HepG2 (cell line): Measurements from ENCODE around the gene ZIK1.

Source experiments
- BHLHE40 ChIP-seq: IDR thresholded peaks from 2 replicates; pipeline ENCODE4 v1.6.1; 2011; ENCODE audit warnings: low read length, improper control_type of control experiment
- MATR3 ChIP-seq: sonication (generic); formaldehyde crosslinking; IDR thresholded peaks from 2 replicates; pipeline ENCODE4 v1.4.0; 2020; ENCODE audit warnings: missing genetic modification reagents
- MTA3 ChIP-seq: sonication (generic); formaldehyde crosslinking; IDR thresholded peaks from 2 replicates; pipeline ENCODE4 v1.4.0; 2020; ENCODE audit warnings: missing genetic modification reagents
- MYC ChIP-seq: sonication (generic); formaldehyde crosslinking; IDR thresholded peaks from 2 replicates; pipeline ENCODE4 v1.9.0; 2021; ENCODE audit warnings: missing genetic modification reagents, borderline replicate concordance
- NR3C1 ChIP-seq: sonication (generic); formaldehyde crosslinking; IDR thresholded peaks from 2 replicates; pipeline ENCODE4 v1.4.0; 2020; ENCODE audit warnings: missing genetic modification reagents
- SMAD1 ChIP-seq: sonication (generic); formaldehyde crosslinking; IDR thresholded peaks from 2 replicates; pipeline ENCODE4 v1.4.0; 2020; ENCODE audit warnings: missing genetic modification reagents, low read depth, mild to moderate bottlenecking, borderline replicate concordance
- SNAPC2 ChIP-seq: sonication (generic); formaldehyde crosslinking; IDR thresholded peaks from 2 replicates; pipeline ENCODE4 v1.8.1; 2022; ENCODE audit warnings: mild to moderate bottlenecking, missing genetic modification reagents
- THYN1 ChIP-seq: sonication (generic); formaldehyde crosslinking; IDR thresholded peaks from 2 replicates; pipeline ENCODE4 v1.8.1; 2023; ENCODE audit warnings: low read depth, mild to moderate bottlenecking, moderate library complexity, missing genetic modification reagents, borderline replicate concordance
- U2AF2 ChIP-seq: fragments of 200-400 bp; formaldehyde crosslinking; IDR thresholded peaks from 2 replicates; pipeline ENCODE4 v1.6.1; 2017; ENCODE audit warnings: low read depth, mild to moderate bottlenecking, low read length
- TF ChIP-seq, protein P1 (sequence below): sonication (generic); formaldehyde crosslinking; IDR thresholded peaks from 2 replicates; pipeline ENCODE4 v1.5.0; 2020; ENCODE audit warnings: mild to moderate bottlenecking, missing genetic modification reagents, moderate library complexity
- TF ChIP-seq, protein P2 (sequence below): sonication (generic); formaldehyde crosslinking; IDR thresholded peaks from 2 replicates; pipeline ENCODE4 v1.8.0; 2022; ENCODE audit warnings: mild to moderate bottlenecking, missing genetic modification reagents, borderline replicate concordance
- TF ChIP-seq, protein P3 (sequence below): sonication (generic); formaldehyde crosslinking; IDR thresholded peaks from 2 replicates; pipeline ENCODE4 v1.4.0; 2020; ENCODE audit warnings: missing genetic modification reagents, borderline replicate concordance
- TF ChIP-seq, protein P4 (sequence below): sonication (generic); formaldehyde crosslinking; IDR thresholded peaks from 2 replicates; pipeline ENCODE4 v1.5.0; 2020; ENCODE audit warnings: missing genetic modification reagents

DNA sequence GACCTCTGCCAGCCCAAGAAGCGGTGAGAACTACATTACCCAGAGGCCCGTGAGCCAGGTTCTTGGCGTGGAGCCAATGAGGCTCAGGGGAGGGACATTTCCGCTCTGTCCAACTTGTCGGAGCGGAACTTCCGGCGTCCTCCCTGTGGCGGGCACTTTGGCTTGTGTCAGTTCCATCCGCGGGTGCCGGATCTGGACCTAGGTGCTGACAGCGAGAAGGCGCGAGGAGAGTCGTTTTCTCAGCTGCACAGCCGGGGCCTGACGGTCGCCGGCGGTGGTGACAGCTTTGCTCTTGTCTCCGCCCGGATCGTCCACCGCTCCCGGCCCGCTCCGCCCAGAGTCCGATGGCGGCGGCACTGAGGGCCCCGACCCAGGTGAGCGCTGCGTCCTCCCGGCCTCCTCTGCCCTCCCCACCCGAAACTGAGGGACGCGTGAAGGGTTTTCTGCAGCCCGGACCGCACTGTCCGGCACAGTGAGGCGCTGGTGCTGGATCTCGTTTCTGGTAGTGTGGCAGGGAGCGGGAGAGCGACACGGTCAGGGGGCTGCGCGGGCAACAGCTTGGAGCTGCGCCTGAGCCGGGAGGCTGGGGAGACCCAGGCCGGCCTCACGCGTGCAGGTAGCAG lies 15.9 kb downstream of the ZIK1 start, which contains the start of gene ZNF530:
- no peak for TF ChIP-seq SNAPC2
- no peak for TF ChIP-seq U2AF2
- TF ChIP-seq, protein P1, sequence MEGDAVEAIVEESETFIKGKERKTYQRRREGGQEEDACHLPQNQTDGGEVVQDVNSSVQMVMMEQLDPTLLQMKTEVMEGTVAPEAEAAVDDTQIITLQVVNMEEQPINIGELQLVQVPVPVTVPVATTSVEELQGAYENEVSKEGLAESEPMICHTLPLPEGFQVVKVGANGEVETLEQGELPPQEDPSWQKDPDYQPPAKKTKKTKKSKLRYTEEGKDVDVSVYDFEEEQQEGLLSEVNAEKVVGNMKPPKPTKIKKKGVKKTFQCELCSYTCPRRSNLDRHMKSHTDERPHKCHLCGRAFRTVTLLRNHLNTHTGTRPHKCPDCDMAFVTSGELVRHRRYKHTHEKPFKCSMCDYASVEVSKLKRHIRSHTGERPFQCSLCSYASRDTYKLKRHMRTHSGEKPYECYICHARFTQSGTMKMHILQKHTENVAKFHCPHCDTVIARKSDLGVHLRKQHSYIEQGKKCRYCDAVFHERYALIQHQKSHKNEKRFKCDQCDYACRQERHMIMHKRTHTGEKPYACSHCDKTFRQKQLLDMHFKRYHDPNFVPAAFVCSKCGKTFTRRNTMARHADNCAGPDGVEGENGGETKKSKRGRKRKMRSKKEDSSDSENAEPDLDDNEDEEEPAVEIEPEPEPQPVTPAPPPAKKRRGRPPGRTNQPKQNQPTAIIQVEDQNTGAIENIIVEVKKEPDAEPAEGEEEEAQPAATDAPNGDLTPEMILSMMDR (CRISPR knock-in tag): peak; percentile 34
- no peak for TF ChIP-seq SMAD1 (CRISPR knock-in tag)
- TF ChIP-seq MYC (CRISPR knock-in tag): peak; percentile 41; the same call in 1 of the 2 replicates
- no peak for TF ChIP-seq MATR3 (CRISPR knock-in tag)
- TF ChIP-seq NR3C1 (CRISPR knock-in tag): no peak
- no peak for TF ChIP-seq MTA3
- TF ChIP-seq, protein P2, sequence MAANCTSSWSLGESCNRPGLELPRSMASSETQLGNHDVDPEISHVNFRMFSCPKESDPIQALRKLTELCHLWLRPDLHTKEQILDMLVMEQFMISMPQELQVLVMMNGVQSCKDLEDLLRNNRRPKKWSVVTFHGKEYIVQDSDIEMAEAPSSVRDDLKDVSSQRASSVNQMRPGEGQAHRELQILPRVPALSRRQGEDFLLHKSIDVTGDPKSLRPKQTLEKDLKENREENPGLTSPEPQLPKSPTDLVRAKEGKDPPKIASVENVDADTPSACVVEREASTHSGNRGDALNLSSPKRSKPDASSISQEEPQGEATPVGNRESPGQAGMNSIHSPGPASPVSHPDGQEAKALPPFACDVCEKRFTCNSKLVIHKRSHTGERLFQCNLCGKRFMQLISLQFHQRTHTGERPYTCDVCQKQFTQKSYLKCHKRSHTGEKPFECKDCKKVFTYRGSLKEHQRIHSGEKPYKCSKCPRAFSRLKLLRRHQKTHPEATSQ: peak; percentile 22; the same call in 1 of the 2 replicates
- TF ChIP-seq THYN1 (CRISPR knock-in tag): no peak
- TF ChIP-seq, protein P3, sequence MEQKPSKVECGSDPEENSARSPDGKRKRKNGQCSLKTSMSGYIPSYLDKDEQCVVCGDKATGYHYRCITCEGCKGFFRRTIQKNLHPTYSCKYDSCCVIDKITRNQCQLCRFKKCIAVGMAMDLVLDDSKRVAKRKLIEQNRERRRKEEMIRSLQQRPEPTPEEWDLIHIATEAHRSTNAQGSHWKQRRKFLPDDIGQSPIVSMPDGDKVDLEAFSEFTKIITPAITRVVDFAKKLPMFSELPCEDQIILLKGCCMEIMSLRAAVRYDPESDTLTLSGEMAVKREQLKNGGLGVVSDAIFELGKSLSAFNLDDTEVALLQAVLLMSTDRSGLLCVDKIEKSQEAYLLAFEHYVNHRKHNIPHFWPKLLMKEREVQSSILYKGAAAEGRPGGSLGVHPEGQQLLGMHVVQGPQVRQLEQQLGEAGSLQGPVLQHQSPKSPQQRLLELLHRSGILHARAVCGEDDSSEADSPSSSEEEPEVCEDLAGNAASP (CRISPR knock-in tag): no peak
- TF ChIP-seq BHLHE40: 0 out of 2 replicates have a peak, but pooled peaks have one; percentile 8
- TF ChIP-seq, protein P4, sequence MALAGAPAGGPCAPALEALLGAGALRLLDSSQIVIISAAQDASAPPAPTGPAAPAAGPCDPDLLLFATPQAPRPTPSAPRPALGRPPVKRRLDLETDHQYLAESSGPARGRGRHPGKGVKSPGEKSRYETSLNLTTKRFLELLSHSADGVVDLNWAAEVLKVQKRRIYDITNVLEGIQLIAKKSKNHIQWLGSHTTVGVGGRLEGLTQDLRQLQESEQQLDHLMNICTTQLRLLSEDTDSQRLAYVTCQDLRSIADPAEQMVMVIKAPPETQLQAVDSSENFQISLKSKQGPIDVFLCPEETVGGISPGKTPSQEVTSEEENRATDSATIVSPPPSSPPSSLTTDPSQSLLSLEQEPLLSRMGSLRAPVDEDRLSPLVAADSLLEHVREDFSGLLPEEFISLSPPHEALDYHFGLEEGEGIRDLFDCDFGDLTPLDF (CRISPR knock-in tag): peak; percentile 72; the same call in 1 of the 2 replicates
